Lung microvascular endothelial cell (primary cell): ENCODE results near the gene ADH5. TPM values are rescaled to one million over a fixed set of nuclear protein-coding genes. Genes with fewer than 3 reads are reported as not detected.
"Not testable (repeated sequence)": the region's sequence is repeated elsewhere in the genome, so short reads cannot be mapped to it uniquely, and the experiment has no call there.

ENCODE experiments used
- DNase-seq, 2 donors: peaks; one replicate each; pipeline versions ENCODE4 v3.0.0 to v3.0.0-alpha.2; 2010; ENCODE audit warnings: low read depth in 2 of 2
- total RNA-seq: library from RNA; depleted of rRNA; stranded (reverse); fragments of >200 nt; gene quantifications from 2 replicates; pipeline ENCODE4 v1.2.1, GENCODE V29; 2014

ADH5 gene
- total RNA-seq, 1 donor from 2014 or later: 36.7 TPM

DNA sequence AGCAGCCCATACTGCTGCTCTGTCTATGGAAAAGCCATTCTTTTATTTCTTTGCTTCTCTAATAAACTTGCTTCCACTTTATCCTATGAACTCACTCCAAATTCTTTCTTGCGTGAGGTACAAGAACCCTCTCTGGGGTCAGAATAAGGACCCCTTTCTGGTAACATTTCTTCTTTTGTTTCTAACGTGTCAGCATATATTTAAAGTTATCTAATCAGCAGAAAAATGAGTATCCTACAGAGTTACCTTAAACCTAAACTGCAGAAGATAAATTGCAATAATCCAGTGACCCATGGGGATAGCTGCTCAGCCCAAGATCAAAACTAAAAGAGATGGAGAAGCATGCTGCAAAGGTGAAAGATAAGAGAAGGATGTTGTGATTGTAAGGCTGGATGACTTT is 4.0 kb downstream of the ADH5 start:
- DNase-seq: no peak

DNA sequence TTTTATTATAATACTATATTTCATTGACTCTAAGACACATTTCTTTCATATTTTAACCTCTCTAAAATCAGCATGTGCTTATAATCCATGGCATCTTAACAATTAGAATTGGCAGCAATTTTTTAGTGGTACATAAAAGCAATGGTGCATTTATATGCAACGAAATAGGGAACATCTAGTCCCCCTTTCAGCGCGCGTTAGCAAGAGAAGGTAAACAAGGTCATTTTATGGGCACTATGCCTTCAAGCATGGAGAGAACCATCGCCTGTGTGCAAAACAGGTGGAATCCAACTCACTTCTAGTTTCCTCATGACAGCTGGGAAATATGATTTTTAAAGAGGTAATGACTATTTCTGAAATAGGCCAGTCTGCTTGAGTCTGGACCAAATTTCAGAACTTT is 6.4 kb downstream of the ADH5 start:
- no peak for DNase-seq

GRCh38 chr4:99080869-99081268 is 7.7 kb downstream of the ADH5 start:
- DNase-seq: not testable (repeated sequence)

DNA sequence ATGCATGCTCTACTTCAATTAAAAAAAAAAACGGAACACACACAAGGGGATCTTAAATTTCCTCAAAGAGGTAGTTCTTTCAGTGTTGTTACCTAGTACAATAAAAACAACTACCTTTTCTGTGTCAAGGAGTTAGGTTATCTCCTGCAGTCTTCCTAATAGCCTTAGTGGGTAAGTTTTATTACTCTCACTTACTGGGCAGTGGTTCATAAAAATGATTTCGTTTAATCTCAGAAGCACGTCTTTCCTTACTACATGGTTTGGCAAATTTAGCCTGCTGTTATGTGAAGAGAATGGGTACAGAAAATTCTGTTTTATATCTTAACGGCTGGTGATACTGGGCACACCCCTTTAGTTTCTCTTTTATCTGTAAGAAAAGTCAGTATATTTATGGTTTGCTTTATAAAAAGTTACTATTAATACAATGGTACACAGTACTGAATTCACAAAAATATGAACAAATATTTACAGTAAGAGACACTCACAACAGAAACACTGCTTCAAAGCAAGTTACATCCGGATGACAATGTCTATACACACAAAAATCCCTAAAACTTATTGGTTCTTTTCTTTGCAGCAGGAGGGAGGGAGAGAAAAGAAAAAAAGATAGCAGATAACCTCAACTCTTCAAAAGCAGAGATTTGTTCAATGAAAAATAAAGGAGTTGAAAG is 8.8 kb downstream of the ADH5 start:
- DNase-seq: no peak

- no peak for DNase-seq
Measured at GRCh38 chr4:99078931-99079624, 9.5 kb downstream of the ADH5 start.

DNA sequence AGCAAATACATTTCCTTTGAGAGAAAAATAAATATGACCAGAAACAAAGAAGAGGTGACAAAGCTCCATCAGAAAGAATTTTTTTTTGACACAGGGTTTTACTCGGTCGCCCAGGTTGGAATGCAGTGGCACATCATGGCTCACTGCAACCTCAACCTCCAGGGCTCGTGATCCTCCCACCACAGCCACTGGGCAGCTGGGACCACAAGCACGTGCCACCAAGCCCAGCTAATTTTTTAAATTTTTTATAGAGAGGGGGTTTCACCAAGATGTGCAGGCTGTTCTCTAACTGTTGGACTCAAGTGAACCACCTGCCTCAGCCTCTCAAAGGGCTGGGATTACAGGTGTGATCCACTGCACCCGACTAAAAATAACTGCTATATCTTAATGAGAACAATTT is 10.3 kb downstream of the ADH5 start:
- DNase-seq: no peak

GRCh38 chr4:99077177-99077576 is 11.4 kb downstream of the ADH5 start:
- DNase-seq: no peak

DNA sequence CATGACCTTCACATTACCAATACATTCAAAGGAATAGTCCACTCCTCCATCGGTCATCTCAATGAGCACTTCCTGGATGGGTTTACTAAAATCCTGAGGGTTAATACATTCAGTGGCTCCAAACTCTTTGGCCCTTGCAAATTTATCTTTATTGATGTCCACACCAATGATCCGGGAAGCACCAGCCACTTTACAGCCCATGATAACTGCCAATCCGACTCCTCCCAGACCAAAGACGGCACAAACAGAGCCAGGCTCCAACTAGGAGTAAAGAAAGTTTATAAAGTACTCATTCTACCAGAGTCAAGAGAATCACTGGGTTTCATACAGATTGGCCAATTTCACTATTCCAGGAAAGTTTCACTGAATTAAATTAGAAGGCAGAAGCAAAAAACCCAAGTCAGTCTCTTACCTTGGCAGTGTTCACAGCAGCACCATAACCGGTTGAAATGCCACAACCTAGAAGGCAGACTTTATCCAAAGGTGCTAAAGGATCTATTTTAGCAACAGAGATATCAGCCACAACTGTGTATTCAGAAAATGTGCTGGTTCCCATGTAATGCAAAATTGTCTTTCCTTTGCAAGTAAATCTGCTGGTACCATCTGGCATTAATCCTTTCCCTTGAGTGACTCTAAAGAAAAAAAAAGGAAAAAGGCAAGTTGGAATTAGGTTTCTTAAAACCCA is 12.2 kb downstream of the ADH5 start:
- DNase-seq: no peak

- no peak for DNase-seq
Measured at GRCh38 chr4:99074816-99075215, 13.8 kb downstream of the ADH5 start.

DNA sequence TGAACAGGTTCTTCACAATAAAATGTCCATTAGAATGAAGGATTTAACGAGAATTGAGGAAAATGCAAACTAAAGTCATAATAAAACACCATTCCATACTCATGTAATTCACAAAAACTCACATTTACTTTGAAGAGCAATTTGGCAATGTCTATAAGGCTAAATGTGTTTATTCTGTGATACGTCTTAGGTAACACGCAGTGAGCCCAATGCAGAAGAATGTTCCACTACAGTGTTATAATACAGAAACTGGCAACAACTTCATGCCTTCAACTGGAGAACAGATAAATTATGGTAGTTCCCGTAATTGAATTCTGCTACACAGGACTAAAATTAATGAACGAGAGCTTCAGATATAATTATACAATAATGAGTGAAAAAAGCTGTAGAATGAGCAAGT is 17.4 kb downstream of the ADH5 start:
- no peak for DNase-seq

DNA sequence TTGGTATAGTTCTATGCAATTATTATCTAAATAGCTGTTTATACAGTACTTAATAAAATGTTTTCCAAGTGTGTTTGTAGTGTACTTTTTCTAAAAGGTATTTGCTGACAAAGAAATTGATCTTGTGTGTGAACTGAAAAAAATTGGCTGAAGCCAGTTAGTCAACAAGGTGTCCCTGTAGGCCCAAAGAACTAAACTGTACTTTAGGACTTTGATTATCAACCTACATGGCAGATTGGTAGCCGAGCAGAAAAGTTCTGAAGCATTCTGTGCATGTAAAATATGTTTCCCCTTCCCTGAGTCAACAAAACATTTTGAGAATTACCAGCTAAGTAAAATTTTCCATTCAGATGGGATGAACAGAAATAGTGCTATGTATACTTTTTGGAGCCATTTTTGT is 21.0 kb downstream of the ADH5 start:
- DNase-seq: peak in 1 of 2 donors; percentile 24

DNA sequence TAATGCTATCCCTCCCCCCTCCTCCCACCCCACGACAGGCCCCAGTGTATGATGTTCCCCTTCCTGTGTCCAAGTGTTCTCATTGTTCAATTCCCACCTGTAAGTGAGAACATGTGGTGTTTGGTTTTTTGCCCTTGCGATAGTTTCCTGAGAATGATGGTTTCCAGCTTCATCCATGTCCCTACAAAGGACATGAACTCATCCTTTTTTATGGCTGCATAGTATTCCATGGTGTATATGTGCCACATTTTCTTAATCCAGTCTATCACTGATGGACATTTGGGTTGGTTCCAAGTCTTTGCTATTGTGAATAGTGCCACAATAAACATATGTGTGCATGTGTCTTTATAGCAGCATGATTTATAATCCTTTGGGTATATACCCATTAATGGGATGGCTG is 23.1 kb downstream of the ADH5 start:
- DNase-seq: not testable (repeated sequence)

DNA sequence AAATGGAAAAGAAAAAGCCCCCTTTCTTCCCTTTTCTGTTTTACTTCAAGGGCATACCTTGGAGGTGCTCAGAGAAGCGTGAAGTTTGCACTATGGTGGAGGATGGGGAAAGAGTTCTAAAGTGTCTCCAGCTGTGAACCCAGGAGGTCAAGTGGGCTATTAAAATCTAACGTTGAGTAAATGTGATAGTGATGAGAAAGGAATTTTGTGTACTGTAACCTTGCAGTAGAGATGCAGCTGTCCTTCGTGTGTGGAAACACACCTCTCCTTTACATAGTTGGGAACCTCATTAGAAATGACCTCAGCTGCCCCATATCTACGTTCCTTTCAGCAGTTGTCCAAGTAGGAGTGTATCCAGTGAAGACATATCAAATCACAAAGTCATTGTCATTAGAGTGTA is 26.5 kb downstream of the ADH5 start:
- no peak for DNase-seq

DNA sequence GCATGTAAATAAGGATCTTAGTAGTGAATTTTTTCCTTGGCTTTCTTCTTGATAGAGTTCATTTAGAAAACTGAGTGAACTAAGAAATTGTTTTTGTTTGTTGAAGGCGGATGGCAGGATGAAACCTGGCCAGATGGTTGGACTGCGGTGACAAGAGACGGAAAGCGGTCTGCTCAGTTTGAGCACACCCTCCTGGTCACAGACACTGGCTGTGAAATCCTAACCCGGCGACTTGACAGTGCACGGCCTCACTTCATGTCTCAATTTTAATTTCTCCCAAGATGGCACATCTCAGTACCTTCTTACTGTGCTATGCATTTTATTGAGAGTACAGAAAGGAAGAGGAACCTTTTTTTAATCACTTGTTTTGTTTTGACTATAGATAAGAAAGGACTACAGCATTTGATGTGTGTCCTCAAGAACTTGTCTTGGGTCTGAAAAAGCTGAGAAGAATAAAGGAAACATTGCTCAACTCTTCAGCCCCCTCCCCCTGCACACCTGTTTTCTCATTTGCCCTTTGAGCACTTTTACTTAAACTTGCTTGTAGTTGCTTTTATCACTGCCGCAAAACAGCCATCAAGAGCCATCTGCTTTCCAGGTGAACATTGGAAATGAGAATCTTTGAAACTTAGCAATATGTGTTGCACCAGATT is 27.4 kb downstream of the ADH5 start:
- DNase-seq: no peak

- no peak for DNase-seq
Measured at GRCh38 chr4:99059550-99059949, 29.0 kb downstream of the ADH5 start.

GRCh38 chr4:99058228-99058627 is 30.4 kb downstream of the ADH5 start:
- no peak for DNase-seq

DNA sequence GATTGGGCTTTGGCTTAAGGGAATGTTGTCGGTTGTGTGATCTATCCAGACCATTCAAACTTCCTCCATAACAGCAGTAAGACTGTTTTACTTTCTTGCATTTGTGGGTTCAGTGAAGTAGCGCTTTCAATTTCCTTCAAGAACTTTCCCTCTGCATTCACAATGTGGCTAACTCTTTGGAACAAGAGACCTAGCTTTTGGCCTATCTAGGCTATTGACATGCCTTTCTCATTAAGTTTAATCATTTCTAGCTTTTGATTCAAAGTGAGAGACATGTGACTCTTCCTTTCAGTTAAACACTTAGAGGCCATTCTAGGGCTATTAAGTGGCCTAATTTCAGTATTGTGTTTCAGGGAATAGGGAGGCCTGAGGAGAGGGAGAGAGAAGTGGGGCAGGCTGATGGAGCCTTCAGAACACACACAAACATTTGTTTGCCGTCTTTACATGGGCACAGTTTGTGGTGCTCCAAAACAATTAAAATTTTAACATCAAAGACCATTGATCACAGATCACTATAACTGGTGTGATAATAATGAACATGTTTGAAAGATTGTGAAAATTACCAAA is 34.1 kb downstream of the ADH5 start:
- no peak for DNase-seq

DNA sequence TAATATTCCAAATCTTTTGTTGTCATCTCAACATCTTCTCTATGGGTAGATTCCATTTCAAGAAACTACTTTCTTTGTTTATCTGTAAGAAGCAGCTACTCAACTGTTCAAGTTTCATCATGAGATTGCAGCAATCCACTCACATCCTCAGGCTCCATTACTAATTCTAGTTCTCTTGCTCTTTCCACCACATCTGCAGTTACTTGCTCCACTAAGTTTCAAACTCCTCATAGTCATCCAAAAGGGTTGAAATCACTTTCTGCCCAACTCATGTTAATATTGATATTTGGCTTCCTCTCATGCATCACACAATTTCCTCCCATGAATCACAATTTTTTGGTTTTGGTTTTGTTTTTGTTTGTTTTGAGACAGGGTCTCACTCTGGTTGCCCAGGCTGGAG is 35.7 kb downstream of the ADH5 start:
- peak in 1 of 2 donors; percentile 29 for DNase-seq

- DNase-seq: no peak
Measured at GRCh38 chr4:99047710-99048109, 40.9 kb downstream of the ADH5 start.

GRCh38 chr4:99043346-99043745 is 45.2 kb downstream of the ADH5 start:
- DNase-seq: no peak

GRCh38 chr4:99038213-99038612 is 50.4 kb downstream of the ADH5 start:
- no peak for DNase-seq

- no peak for DNase-seq
Measured at GRCh38 chr4:99033956-99034355, 54.6 kb downstream of the ADH5 start.
